T47D (cell line): ENCODE results near the gene FGF14.

Experiments used
- DNase-seq, 2 experiments: peaks; one replicate each; pipeline versions ENCODE4 v3.0.0 to v3.0.0-alpha.2; 2011 to 2012; ENCODE audit warnings: low read depth in 1 of 2, low spot score in 1 of 2
- JUND ChIP-seq: IDR thresholded peaks from 2 replicates; pipeline ENCODE4 v1.6.1; 2012; ENCODE audit warnings: low read depth
- in situ Hi-C: cut with HindIII; loops from 2 replicates; pipeline ENCODE4 v1.10.0; 2016; ENCODE audit warnings: low sequenced_read_pairs, low pct_unique_long_range_greater_than_20kb

The FGF14 gene

DNA sequence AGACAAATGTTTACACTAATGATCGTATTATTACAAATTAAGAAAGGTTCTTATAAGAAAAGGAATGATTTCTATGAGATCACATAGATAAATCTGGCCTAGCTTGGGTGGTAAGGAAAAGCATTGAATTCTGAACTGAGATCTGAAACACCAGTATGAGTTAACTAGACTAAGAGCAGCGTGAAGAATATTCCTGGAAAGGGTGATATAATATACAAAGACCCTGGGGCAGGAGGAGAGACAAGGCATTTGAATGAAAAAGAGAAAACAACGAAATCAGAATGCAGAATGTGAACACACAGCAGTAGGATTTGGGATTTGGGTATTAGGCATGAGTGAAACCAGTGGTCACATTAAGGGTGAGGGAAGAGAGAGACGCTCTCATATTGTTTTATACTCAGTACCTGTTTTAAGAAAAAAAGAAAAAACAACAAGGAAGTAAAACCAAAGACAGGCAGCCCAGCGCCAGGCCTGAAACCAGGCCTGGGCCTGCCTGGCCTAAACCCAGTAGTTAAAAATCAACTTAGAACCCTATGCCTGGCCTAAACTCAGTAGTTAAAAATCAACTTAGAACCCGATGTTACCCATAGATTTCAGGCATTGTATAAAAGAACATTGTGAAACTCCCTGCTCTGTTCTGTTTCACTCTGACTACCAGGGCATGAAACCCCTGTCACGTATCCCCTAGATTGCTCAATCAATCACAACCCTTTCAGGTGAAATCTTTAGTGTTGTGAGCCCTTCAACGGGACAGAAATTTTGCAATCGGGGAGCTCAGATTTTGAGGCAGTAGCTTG, 662.3 kb downstream of the FGF14 start:
- no peak for TF ChIP-seq JUND
- in situ Hi-C loops = no loop called here
- DNase-seq = no peak

DNA sequence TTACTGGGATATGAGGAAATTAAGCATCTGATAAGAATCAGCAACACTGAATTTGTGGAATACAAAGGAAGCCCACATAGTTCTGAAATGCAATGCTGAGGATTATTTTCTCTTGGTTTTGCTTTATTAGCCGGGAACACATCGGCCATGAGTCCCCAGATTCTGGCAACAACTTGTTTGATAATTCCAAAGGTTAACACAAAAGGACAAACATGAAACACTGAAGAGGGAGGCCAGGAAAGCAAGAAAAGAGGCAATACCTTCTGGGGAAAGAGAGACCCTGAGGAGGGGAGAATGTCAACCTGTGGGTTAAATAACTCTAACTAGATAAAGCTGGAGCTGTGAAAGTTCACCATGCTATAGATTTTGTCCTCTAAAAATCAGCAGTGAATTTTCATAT, 663.5 kb downstream of the FGF14 start:
- in situ Hi-C loops = no loop called here
- no peak for TF ChIP-seq JUND
- no peak for DNase-seq

DNA sequence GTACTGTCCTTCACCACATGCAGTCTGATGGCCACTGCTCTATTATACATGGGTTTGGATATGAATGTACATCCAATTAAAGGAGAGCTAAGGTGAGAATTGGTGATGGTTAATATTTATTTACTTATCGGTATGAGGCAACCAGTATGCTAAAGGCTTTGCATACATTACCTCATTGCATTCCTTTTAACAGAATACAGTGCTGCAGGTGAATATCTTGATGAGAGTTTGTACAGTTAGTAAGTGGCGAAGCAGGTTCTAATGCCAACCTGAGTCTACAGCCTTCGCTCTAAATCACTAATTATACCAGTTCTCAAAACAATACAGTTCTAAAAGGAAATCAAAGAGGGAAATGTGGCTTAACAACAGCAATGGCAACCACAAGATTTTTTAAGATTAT, 665.3 kb downstream of the FGF14 start:
- TF ChIP-seq JUND = no peak
- peak; percentile 4 to 55 for DNase-seq

DNA sequence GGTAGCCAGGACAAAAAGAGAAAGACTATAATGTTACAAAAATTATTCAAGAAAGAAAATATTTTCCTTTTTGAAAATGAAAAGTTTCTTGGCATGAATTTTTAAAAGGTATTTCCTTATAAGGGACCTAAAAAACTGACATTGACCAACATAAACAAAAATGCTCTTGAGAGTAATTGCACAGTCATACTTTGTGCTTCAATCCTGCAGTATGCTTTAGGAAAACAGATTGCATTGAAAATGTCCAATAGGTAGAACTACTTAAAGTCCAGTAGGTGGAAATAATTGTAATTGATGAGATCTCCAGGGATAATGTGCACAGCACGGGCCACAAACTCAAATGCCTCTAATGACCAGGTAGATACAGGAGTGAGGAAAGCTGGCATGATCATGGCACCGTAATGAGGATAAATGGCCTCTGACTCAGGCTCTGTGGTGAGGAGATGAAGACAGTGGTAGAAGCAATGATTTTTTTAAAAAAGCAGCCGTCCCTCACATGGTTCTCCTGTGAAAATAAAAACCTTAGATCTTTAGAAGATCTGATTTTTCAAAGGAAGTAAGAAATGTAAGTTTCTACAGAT, 671.3 kb downstream of the FGF14 start:
- TF ChIP-seq JUND = no peak
- in situ Hi-C loops = no loop called here
- no peak for DNase-seq

More for the DNA sequence above, 665.3 kb downstream of the FGF14 start:
- in situ Hi-C loops = no loop called here

DNA sequence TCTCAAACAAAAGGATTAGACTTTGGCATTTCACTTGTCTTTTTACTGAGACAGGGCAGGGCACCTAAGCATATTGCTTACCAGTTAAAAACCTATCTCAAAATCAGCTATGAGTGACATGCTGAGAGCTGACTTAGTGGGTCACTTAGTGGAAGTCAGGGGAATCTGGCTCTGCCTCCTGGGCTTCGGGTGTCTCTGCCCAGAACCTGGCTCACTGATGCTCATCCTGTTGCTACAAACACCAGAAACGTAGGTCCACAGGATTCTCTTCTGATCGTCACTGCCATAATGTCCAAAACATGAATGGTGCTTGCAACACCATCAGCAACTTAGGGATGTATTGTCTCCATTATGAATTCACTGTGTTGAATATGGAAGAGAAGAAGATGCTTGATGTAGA, 673.2 kb downstream of the FGF14 start:
- TF ChIP-seq JUND = no peak
- in situ Hi-C loops = no loop called here
- DNase-seq = no peak

- in situ Hi-C loops = no loop called here
- no peak for TF ChIP-seq JUND
Observed at GRCh38 chr13:101728021-101728420, 673.8 kb downstream of the FGF14 start.

DNA sequence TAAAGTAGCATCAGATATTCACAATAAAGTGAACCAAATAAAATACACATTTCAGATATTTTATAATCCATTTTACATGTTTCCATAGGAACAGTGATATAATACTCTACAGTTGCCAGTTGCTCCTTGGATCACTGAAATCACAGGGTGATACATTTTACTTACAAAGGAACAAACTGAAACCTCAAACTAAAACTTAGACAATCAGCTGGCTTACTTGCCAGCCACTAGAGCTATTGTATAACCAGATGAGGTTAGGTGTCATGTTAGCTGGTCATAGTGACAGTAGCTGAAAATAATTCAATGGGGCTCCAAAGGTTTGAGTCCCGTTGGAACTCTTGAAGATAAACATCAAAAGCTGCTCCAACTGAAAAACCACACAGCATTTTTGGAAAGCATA, 674.7 kb downstream of the FGF14 start:
- in situ Hi-C loops = no loop called here
- DNase-seq = no peak
- TF ChIP-seq JUND = no peak

More at GRCh38 chr13:101728021-101728420, 673.8 kb downstream of the FGF14 start:
- DNase-seq = no peak

GRCh38 chr13:101726681-101727080, 675.2 kb downstream of the FGF14 start:
- TF ChIP-seq JUND = no peak
- in situ Hi-C loops = no loop called here
- no peak for DNase-seq

GRCh38 chr13:101718496-101718895, 683.4 kb downstream of the FGF14 start:
- no peak for DNase-seq
- TF ChIP-seq JUND = no peak
- in situ Hi-C loops = no loop called here

- DNase-seq = no peak
- no peak for TF ChIP-seq JUND
- in situ Hi-C loops = no loop called here
Observed at GRCh38 chr13:101717353-101717752, 684.5 kb downstream of the FGF14 start.

DNA sequence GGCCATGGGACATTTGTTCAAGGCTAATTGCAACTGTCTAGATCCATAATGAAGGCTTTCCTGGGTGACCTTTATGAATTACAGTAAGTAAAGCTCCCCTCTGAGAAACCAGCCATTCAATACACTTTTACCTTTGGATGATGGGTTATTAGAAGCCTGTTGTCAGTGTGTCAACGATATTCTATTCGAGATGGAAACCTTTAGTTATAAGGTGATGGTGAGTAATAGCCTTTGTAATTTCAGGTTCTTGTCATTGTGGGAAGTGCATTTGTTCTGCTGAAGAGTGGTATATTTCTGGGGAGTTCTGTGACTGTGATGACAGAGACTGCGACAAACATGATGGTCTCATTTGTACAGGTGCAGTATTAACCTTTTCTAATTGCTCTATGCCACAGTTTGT, 687.7 kb downstream of the FGF14 start:
- in situ Hi-C loops = no loop called here
- no peak for DNase-seq
- TF ChIP-seq JUND = no peak

- no peak for DNase-seq
- in situ Hi-C loops = no loop called here
- no peak for TF ChIP-seq JUND
Observed at GRCh38 chr13:101712026-101712348, 689.9 kb downstream of the FGF14 start.

DNA sequence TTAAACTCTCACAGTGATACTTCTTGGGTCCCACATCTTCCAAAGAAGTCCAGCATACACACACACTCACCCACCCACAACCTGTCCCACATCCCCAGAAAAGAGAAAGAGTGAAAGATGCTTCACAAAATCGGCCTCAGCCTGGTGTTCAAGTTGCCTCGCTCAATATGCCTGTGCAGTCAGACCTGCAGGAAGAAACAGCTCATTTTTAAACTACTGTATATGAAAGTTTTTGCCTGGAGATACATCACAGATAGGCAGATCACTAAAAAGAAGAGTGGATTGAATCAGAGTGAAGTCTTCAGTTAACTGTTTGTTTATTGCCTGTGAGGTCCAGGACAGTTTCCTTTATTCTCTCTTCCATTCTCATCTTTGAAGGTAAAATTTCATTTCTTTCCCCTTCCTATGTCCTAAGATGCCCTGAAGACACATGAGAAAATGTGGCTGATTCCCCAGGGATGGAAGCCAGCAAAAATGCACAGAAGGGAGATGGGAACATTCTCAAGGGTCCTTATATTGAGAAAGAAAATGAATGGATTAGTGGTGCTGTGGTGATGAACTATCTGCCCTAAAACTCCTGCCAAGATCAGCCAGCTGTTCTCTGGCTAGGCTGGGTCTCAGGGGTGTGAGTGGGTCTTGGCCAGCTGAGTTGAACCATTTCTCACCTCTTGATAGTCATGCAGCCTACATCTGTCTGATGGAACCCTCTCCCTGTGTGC, 690.4 kb downstream of the FGF14 start:
- TF ChIP-seq JUND = no peak
- no peak for DNase-seq
- in situ Hi-C loops = no loop called here
